OCI-LY1 (cell line): ENCODE results near the gene TOR4A.

ENCODE experiments used
- H2AFZ ChIP-seq: fragments of 200-600 bp; sonication (generic), shearing (Covaris generic); 2 replicates; pipeline ENCODE4 v1.6.0; 2014; ENCODE audit warnings: antibody characterized with exemption, mild to moderate bottlenecking, low read length
- H3F3A ChIP-seq: fragments of 200-600 bp; sonication (generic), shearing (Covaris generic); 2 replicates; pipeline ENCODE4 v1.6.0; 2014; ENCODE audit warnings: mild to moderate bottlenecking, antibody characterized with exemption, low read length, moderate library complexity; ENCODE audit not compliant: insufficient read depth
- H3K27ac ChIP-seq: fragments of 200-600 bp; sonication (generic); 2 replicates; pipeline ENCODE4 v1.5.1; 2014; ENCODE audit warnings: low read length, mixed run types, mild to moderate bottlenecking, low read depth; ENCODE audit not compliant: poor library complexity, severe bottlenecking
- H3K27me3 ChIP-seq: fragments of 200-600 bp; sonication (generic); 2 replicates; pipeline ENCODE4 v1.6.0; 2014; ENCODE audit warnings: antibody characterized with exemption, mild to moderate bottlenecking, low read length, moderate library complexity; ENCODE audit not compliant: insufficient read depth
- H3K36me3 ChIP-seq: fragments of 200-600 bp; sonication (generic); 2 replicates; pipeline ENCODE4 v1.6.1; 2014; ENCODE audit warnings: mild to moderate bottlenecking, antibody characterized with exemption, low read length, moderate library complexity, mixed read lengths; ENCODE audit not compliant: insufficient read depth
- H3K4me1 ChIP-seq: fragments of 200-600 bp; sonication (generic); 2 replicates; pipeline ENCODE4 v1.5.1; 2014; ENCODE audit warnings: mild to moderate bottlenecking, low read length, moderate library complexity; ENCODE audit not compliant: insufficient read depth, severe bottlenecking
- H3K4me2 ChIP-seq: fragments of 200-600 bp; sonication (generic), shearing (Covaris generic); 2 replicates; pipeline ENCODE4 v1.6.1; 2014; ENCODE audit warnings: low read length
- H3K4me3 ChIP-seq: fragments of 200-600 bp; sonication (generic); 2 replicates; pipeline ENCODE4 v1.5.1; 2014; ENCODE audit warnings: low read length, low read depth, mild to moderate bottlenecking, mixed read lengths; ENCODE audit not compliant: poor library complexity, severe bottlenecking
- H3K79me2 ChIP-seq: fragments of 200-600 bp; shearing (Covaris generic); 2 replicates; pipeline ENCODE4 v1.6.1; 2016; ENCODE audit warnings: mixed run types, low read length, mixed read lengths; ENCODE audit not compliant: insufficient read depth
- H3K9ac ChIP-seq: fragments of 200-600 bp; sonication (generic), shearing (Covaris generic); 2 replicates; pipeline ENCODE4 v1.6.1; 2014; ENCODE audit warnings: mild to moderate bottlenecking, low read length, mixed read lengths
- H3K9me2 ChIP-seq: fragments of 200-600 bp; sonication (generic), shearing (Covaris generic); 2 replicates; pipeline ENCODE4 v1.6.1; 2014; ENCODE audit warnings: low read depth, mild to moderate bottlenecking, low read length, mixed read lengths
- H3K9me3 ChIP-seq: fragments of 200-600 bp; shearing (Covaris generic); 2 replicates; pipeline ENCODE4 v1.6.1; 2014; ENCODE audit warnings: low read length, mixed read lengths
- H4K20me1 ChIP-seq: fragments of 200-600 bp; sonication (generic), shearing (Covaris generic); 2 replicates; pipeline ENCODE4 v1.6.0; 2016; ENCODE audit warnings: mild to moderate bottlenecking, low read length; ENCODE audit not compliant: insufficient read depth
- EZH2 ChIP-seq: fragments of 200-600 bp; sonication (generic), shearing (Covaris generic); IDR thresholded peaks from 2 replicates; pipeline ENCODE4 v1.8.0; 2017; ENCODE audit warnings: borderline replicate concordance, mixed run types, mild to moderate bottlenecking, antibody characterized with exemption, low read length, moderate library complexity, mixed read lengths
- TF ChIP-seq, protein P1 (sequence below): fragments of 200-600 bp; sonication (generic), shearing (Covaris generic); IDR thresholded peaks from 2 replicates; pipeline ENCODE4 v1.5.1; 2017; ENCODE audit warnings: mild to moderate bottlenecking, antibody characterized with exemption, low read length, moderate library complexity, mixed read lengths

Gene TOR4A

DNA sequence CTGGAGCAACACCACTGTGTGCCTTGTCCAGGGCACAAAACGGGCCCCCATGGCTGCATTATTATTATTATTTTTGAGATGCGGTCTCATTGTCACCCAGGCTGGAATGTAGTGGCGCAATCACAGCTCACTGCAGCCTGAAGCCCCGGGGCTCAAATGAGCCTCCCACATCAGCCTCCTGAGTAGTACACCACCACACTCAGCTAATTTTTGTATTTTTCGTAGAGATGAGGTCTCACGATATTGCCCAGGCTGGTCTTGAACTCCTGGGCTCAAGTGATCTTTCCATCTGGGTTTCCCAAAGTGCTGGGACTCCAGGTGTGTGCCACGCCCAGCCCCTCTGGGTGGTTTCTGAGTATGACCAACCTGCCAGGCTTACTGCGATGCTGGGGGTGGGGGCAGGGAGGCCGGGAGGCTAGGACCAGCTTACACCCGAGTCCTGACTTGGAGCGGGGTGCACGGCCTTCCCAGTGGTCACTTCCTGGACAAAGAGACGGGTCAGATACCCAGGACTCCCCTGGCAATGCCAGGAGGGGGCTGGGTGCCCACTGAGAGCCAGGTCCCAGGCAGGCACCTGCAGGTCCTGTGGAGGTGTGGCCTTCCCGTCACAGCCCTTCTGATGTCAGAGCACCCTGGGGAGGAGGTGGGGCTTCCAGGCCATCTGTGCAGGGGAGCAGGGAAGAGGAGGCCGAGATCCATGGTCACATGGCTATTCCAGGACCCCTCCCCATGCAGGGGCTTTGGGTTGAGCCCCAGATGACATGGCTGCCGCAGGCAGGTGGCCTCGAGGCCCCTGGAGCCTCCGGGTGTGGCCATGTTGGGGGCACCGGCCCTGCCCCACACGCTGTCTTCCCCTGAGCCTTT is 32.9 kb downstream of the TOR4A start:
- H3K4me2 ChIP-seq, result no peak overlapping the region
- H3K9ac ChIP-seq, result no peak overlapping the region
- no peak overlapping the region for H2AFZ ChIP-seq

GRCh38 chr9:137311171-137311985 is 33.9 kb downstream of the TOR4A start:
- H2AFZ ChIP-seq, result no peak overlapping the region
- no peak overlapping the region for H3K9ac ChIP-seq
- peaks cover 5% of the 10 kb centered on the region; the same call in 1 of the 2 replicates for H3K27me3 ChIP-seq
- no peaks in the 10 kb centered on the region for H3K79me2 ChIP-seq
- no peaks in the 10 kb centered on the region for H3F3A ChIP-seq
- H3K9me2 ChIP-seq, result no peaks in the 10 kb centered on the region
- no peak overlapping the region for H3K27ac ChIP-seq
- H3K4me3 ChIP-seq, result no peak overlapping the region
- H3K36me3 ChIP-seq, result no peaks in the 10 kb centered on the region
- no peaks in the 10 kb centered on the region for H3K4me1 ChIP-seq
- no peaks in the 10 kb centered on the region for H4K20me1 ChIP-seq
- H3K9me3 ChIP-seq, result no peaks in the 10 kb centered on the region
- TF ChIP-seq, protein P1, sequence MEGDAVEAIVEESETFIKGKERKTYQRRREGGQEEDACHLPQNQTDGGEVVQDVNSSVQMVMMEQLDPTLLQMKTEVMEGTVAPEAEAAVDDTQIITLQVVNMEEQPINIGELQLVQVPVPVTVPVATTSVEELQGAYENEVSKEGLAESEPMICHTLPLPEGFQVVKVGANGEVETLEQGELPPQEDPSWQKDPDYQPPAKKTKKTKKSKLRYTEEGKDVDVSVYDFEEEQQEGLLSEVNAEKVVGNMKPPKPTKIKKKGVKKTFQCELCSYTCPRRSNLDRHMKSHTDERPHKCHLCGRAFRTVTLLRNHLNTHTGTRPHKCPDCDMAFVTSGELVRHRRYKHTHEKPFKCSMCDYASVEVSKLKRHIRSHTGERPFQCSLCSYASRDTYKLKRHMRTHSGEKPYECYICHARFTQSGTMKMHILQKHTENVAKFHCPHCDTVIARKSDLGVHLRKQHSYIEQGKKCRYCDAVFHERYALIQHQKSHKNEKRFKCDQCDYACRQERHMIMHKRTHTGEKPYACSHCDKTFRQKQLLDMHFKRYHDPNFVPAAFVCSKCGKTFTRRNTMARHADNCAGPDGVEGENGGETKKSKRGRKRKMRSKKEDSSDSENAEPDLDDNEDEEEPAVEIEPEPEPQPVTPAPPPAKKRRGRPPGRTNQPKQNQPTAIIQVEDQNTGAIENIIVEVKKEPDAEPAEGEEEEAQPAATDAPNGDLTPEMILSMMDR, result no peak
- no peak for TF ChIP-seq EZH2
- no peak overlapping the region for H3K4me2 ChIP-seq

More for the DNA sequence above, 32.9 kb downstream of the TOR4A start:
- Histone ChIP-seq H3K4me1 (no peaks in the 10 kb centered on the region), H3K36me3 (no peaks in the 10 kb centered on the region), H3K9me2 (no peaks in the 10 kb centered on the region), H3K27me3 (peaks cover 5% of the 10 kb centered on the region; the same call in 1 of the 2 replicates), H3K4me3 (no peak overlapping the region), H3F3A (no peaks in the 10 kb centered on the region), H4K20me1 (no peaks in the 10 kb centered on the region), H3K79me2 (no peaks in the 10 kb centered on the region), H3K9me3 (no peaks in the 10 kb centered on the region), H3K27ac (no peak overlapping the region)
- TF ChIP-seq, protein P1, result no peak
- no peak for TF ChIP-seq EZH2

DNA sequence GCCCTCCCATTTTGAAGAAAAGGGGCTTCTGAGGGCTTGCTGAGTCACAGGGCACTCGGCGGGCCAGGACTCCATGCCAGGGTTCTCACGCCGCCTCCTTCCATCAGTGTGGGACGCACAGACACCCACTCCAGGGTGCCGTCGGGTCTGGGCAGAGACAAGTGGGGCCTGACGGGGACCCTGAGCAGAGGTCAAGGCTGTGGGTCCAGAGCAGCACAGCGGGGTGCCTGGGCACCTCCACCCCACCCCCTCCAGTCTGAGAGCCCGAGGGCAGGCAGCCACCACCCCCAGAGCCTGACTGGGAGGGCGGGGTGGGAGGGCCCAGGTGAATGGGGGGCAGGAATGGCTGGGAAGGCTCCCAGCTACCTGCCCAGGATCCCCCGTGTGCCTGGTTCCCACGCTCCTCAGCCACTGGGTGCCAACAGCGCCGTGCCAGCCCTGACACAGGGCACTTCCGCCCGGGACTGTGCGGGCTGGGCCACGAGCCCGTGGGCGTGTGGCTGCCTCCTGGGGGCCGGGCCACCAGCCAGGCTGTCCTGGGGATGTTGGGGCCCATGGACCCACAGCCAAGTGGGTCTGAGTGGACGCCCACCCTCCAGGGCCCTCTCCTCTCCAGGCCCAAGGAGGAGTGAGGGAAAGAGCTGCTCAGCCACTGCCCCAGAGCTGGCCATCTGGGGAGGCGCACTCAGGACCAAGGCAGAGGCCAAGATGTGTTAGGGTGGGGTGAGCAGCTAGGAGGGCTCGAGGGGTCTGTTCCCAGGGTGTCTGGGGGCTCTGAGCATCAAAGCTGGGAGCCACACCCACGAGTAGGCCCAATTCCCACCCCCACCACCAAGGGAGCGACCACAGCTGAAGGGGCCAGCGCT is 34.7 kb downstream of the TOR4A start:
- no peak for TF ChIP-seq EZH2
- TF ChIP-seq, protein P1, result no peak
- Histone ChIP-seq H3K9ac (no peak overlapping the region), H3K9me3 (no peaks in the 10 kb centered on the region), H3K4me1 (no peaks in the 10 kb centered on the region), H3K27ac (no peak overlapping the region), H2AFZ (no peak overlapping the region), H4K20me1 (no peaks in the 10 kb centered on the region), H3K79me2 (no peaks in the 10 kb centered on the region), H3K4me3 (no peak overlapping the region), H3F3A (no peaks in the 10 kb centered on the region), H3K36me3 (no peaks in the 10 kb centered on the region), H3K4me2 (no peak overlapping the region), H3K27me3 (peaks cover 5% of the 10 kb centered on the region; the same call in 1 of the 2 replicates), H3K9me2 (no peaks in the 10 kb centered on the region)
